ENCODE measurements around the gene DOK4. TPM values are rescaled to one million over a fixed set of nuclear protein-coding genes. Genes with fewer than 3 reads are reported as not detected.

The DOK4 gene
- total and polyA plus RNA-seq, 2 experiments from 2014 or later, result 11.4 to 29.1 TPM

DNA sequence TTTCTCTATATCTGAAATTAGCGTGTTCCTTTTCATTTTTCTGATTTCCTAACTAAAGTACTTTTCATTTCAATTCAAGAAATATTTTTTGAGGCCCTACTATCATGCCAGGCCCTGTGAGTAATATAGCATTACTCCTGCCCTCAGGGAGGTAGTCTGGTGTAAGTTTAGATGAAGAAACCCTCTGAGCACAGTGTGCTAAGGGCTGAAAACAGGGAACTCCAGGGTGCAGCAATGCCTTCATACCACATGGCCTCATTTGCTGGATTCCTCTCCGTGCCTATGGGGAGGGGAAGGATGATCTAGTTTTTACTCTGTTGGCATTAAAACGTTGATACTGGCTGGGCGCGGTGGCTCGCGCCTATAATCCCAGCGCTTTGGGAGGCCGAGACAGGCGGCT, 34.3 kb downstream of the DOK4 start (continued):
- TF ChIP-seq, protein P1, sequence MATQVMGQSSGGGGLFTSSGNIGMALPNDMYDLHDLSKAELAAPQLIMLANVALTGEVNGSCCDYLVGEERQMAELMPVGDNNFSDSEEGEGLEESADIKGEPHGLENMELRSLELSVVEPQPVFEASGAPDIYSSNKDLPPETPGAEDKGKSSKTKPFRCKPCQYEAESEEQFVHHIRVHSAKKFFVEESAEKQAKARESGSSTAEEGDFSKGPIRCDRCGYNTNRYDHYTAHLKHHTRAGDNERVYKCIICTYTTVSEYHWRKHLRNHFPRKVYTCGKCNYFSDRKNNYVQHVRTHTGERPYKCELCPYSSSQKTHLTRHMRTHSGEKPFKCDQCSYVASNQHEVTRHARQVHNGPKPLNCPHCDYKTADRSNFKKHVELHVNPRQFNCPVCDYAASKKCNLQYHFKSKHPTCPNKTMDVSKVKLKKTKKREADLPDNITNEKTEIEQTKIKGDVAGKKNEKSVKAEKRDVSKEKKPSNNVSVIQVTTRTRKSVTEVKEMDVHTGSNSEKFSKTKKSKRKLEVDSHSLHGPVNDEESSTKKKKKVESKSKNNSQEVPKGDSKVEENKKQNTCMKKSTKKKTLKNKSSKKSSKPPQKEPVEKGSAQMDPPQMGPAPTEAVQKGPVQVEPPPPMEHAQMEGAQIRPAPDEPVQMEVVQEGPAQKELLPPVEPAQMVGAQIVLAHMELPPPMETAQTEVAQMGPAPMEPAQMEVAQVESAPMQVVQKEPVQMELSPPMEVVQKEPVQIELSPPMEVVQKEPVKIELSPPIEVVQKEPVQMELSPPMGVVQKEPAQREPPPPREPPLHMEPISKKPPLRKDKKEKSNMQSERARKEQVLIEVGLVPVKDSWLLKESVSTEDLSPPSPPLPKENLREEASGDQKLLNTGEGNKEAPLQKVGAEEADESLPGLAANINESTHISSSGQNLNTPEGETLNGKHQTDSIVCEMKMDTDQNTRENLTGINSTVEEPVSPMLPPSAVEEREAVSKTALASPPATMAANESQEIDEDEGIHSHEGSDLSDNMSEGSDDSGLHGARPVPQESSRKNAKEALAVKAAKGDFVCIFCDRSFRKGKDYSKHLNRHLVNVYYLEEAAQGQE (IDR thresholded peaks at IDR 0.05; ENCODE audit: unreplicated experiment), result no peak
- TF ChIP-seq, protein P2, sequence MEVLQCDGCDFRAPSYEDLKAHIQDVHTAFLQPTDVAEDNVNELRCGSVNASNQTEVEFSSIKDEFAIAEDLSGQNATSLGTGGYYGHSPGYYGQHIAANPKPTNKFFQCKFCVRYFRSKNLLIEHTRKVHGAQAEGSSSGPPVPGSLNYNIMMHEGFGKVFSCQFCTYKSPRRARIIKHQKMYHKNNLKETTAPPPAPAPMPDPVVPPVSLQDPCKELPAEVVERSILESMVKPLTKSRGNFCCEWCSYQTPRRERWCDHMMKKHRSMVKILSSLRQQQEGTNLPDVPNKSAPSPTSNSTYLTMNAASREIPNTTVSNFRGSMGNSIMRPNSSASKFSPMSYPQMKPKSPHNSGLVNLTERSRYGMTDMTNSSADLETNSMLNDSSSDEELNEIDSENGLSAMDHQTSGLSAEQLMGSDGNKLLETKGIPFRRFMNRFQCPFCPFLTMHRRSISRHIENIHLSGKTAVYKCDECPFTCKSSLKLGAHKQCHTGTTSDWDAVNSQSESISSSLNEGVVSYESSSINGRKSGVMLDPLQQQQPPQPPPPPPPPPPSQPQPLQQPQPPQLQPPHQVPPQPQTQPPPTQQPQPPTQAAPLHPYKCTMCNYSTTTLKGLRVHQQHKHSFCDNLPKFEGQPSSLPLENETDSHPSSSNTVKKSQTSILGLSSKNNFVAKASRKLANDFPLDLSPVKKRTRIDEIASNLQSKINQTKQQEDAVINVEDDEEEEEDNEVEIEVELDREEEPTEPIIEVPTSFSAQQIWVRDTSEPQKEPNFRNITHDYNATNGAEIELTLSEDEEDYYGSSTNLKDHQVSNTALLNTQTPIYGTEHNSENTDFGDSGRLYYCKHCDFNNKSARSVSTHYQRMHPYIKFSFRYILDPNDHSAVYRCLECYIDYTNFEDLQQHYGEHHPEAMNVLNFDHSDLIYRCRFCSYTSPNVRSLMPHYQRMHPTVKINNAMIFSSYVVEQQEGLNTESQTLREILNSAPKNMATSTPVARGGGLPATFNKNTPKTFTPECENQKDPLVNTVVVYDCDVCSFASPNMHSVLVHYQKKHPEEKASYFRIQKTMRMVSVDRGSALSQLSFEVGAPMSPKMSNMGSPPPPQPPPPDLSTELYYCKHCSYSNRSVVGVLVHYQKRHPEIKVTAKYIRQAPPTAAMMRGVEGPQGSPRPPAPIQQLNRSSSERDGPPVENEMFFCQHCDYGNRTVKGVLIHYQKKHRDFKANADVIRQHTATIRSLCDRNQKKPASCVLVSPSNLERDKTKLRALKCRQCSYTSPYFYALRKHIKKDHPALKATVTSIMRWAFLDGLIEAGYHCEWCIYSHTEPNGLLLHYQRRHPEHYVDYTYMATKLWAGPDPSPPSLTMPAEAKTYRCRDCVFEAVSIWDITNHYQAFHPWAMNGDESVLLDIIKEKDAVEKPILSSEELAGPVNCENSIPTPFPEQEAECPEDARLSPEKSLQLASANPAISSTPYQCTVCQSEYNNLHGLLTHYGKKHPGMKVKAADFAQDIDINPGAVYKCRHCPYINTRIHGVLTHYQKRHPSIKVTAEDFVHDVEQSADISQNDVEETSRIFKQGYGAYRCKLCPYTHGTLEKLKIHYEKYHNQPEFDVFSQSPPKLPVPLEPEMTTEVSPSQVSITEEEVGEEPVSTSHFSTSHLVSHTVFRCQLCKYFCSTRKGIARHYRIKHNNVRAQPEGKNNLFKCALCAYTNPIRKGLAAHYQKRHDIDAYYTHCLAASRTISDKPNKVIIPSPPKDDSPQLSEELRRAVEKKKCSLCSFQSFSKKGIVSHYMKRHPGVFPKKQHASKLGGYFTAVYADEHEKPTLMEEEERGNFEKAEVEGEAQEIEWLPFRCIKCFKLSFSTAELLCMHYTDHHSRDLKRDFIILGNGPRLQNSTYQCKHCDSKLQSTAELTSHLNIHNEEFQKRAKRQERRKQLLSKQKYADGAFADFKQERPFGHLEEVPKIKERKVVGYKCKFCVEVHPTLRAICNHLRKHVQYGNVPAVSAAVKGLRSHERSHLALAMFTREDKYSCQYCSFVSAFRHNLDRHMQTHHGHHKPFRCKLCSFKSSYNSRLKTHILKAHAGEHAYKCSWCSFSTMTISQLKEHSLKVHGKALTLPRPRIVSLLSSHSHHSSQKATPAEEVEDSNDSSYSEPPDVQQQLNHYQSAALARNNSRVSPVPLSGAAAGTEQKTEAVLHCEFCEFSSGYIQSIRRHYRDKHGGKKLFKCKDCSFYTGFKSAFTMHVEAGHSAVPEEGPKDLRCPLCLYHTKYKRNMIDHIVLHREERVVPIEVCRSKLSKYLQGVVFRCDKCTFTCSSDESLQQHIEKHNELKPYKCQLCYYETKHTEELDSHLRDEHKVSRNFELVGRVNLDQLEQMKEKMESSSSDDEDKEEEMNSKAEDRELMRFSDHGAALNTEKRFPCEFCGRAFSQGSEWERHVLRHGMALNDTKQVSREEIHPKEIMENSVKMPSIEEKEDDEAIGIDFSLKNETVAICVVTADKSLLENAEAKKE (CRISPR knock-in tag; IDR thresholded peaks at IDR 0.05), result no peak
- TF ChIP-seq CREB1 (CRISPR knock-in tag; IDR thresholded peaks at IDR 0.05; ENCODE audit: low read depth) (no peak), NANOG (IDR thresholded peaks at IDR 0.05; ENCODE audit: borderline replicate concordance) (no peak)
